HFFc6 (cell line): Measurements from ENCODE around the gene CHCHD6. TPM values are rescaled to one million over a fixed set of nuclear protein-coding genes. Genes with fewer than 3 reads are reported as not detected.

ENCODE experiments used
- DNase-seq: peaks from one replicate; pipeline ENCODE4 v3.0.0-alpha.2; 2018
- H3K27ac Mint-ChIP-seq: 2 replicates; pipeline ENCODE4 v1.8.0; 2020; ENCODE audit warnings: mild to moderate bottlenecking, mixed read lengths
- H3K27me3 Mint-ChIP-seq: 2 replicates; pipeline ENCODE4 v1.8.0; 2021; ENCODE audit warnings: mild to moderate bottlenecking, moderate library complexity, mixed read lengths; ENCODE audit not compliant: insufficient read depth
- H3K36me3 Mint-ChIP-seq: 2 replicates; pipeline ENCODE4 v1.8.0; 2021; ENCODE audit warnings: low read depth, mixed read lengths
- H3K4me1 Mint-ChIP-seq: 2 replicates; pipeline ENCODE4 v1.8.0; 2020; ENCODE audit warnings: low read depth, mixed read lengths
- H3K4me3 Mint-ChIP-seq: 2 replicates; pipeline ENCODE4 v1.8.0; 2020; ENCODE audit warnings: mild to moderate bottlenecking, moderate library complexity, mixed read lengths
- H3K9me3 Mint-ChIP-seq: 2 replicates; pipeline ENCODE4 v1.8.0; 2020; ENCODE audit warnings: mild to moderate bottlenecking, mixed read lengths
- CTCF ChIP-seq: fragments of 200-600 bp; sonication (generic); IDR thresholded peaks from 2 replicates; pipeline ENCODE4 v1.5.0; 2021; ENCODE audit warnings: antibody characterized with exemption, mild to moderate bottlenecking
- long read RNA-seq: library from polyadenylated mRNA; unstranded; transcript quantifications from one replicate; pipeline ENCODE4 v2.0.0, GENCODE V29; 2019
- total RNA-seq, 6 experiments: library from RNA; stranded (reverse); fragmentation: NEBNext Ultra II Directional; extraction: Animal tissue kit (Norgen Biotek cat#: 25700); gene quantifications; 2 replicates in 1 of 6; 3 replicates in 5 of 6; pipeline ENCODE4 v1.2.3, GENCODE V29; 2021

CHCHD6 gene
- total RNA-seq = 10 to 100 TPM; 18.6 to 22.9 (median 19.9) TPM
- long read RNA-seq, transcript CHCHD6-201 (8 exons, 1,006 nt) = major isoform, 23 of 35 reads
- long read RNA-seq, partial matches to known transcripts = 2 of 35 reads
- long read RNA-seq, other reads (novel, unspliced or antisense) = 10 of 35 reads

GRCh38 chr3:126703512-126704493 lies at the start of gene CHCHD6:
Gene CHCHD6, plus strand, starts transcription at chr3:126704240. Its CDS starts 73 bp downstream, at chr3:126704313.
- H3K9me3 Mint-ChIP-seq = peaks cover 7% of the 10 kb centered on the region
- peak; percentile 94 for DNase-seq
- peak within 1 kb of the TSS; percentile 55 for H3K27ac Mint-ChIP-seq
- TF ChIP-seq CTCF = peak; percentile 56
- 0 out of 2 replicates have a peak, but pooled peaks cover 11% of the 10 kb centered on the region for H3K36me3 Mint-ChIP-seq
- peaks cover 7% of the 10 kb centered on the region; the same call in 1 of the 2 replicates for H3K27me3 Mint-ChIP-seq
- H3K4me3 Mint-ChIP-seq = peak within 1 kb of the TSS; percentile 92
- H3K4me1 Mint-ChIP-seq = peaks cover 29% of the 10 kb centered on the region

- DNase-seq = peak; percentile 31
- Mint-ChIP-seq H3K9me3 (peaks cover 10% of the 10 kb centered on the region; the same call in 1 of the 2 replicates), H3K36me3 (peaks cover 4% of the 10 kb centered on the region; the same call in 1 of the 2 replicates), H3K4me3 (peak within 1 kb of the TSS; percentile 89), H3K27me3 (peaks cover 18% of the 10 kb centered on the region), H3K27ac (peak within 1 kb of the TSS; percentile 85), H3K4me1 (peaks cover 10% of the 10 kb centered on the region)
- peak; percentile 34; the same call in 1 of the 2 replicates for TF ChIP-seq CTCF
These were observed 49.3 kb upstream of the CHCHD6 start, which contains the start of gene TXNRD3 for GRCh38 chr3:126654571-126655383. Gene TXNRD3, minus strand, starts transcription at chr3:126655124.

- no peak for DNase-seq
- H3K36me3 Mint-ChIP-seq = peaks cover 5% of the 10 kb centered on the region
- H3K4me1 Mint-ChIP-seq = 0 out of 2 replicates have a peak, but pooled peaks cover 8% of the 10 kb centered on the region
- no peak overlapping the region for H3K27ac Mint-ChIP-seq
- no peak overlapping the region for H3K4me3 Mint-ChIP-seq
- no peak for TF ChIP-seq CTCF
- H3K9me3 Mint-ChIP-seq = peaks cover 12% of the 10 kb centered on the region
- peaks cover 29% of the 10 kb centered on the region for H3K27me3 Mint-ChIP-seq
These were observed 48.2 kb upstream of the CHCHD6 start for GRCh38 chr3:126655887-126656286.

GRCh38 chr3:126656371-126657134 lies 47.5 kb upstream of the CHCHD6 start:
- 0 out of 2 replicates have a peak, but pooled peaks cover 8% of the 10 kb centered on the region for H3K4me1 Mint-ChIP-seq
- TF ChIP-seq CTCF = no peak
- no peak overlapping the region for H3K4me3 Mint-ChIP-seq
- no peak overlapping the region for H3K27ac Mint-ChIP-seq
- peaks cover 19% of the 10 kb centered on the region for H3K9me3 Mint-ChIP-seq
- DNase-seq = no peak
- peaks cover 11% of the 10 kb centered on the region for H3K36me3 Mint-ChIP-seq
- H3K27me3 Mint-ChIP-seq = peaks cover 35% of the 10 kb centered on the region
